ENCODE data around the gene GRHPR. TPM values are rescaled to one million over a fixed set of nuclear protein-coding genes. Genes with fewer than 3 reads are reported as not detected.
A peak's percentile ranks its signal among the peaks of the same experiment; 100 is the strongest.
"Not testable (repeated sequence)": the region's sequence is repeated elsewhere in the genome, so short reads cannot be mapped to it uniquely, and the experiment has no call there.

GRHPR gene
- total RNA-seq, 1 donor from 2014 or later = 91.6 TPM

DNA sequence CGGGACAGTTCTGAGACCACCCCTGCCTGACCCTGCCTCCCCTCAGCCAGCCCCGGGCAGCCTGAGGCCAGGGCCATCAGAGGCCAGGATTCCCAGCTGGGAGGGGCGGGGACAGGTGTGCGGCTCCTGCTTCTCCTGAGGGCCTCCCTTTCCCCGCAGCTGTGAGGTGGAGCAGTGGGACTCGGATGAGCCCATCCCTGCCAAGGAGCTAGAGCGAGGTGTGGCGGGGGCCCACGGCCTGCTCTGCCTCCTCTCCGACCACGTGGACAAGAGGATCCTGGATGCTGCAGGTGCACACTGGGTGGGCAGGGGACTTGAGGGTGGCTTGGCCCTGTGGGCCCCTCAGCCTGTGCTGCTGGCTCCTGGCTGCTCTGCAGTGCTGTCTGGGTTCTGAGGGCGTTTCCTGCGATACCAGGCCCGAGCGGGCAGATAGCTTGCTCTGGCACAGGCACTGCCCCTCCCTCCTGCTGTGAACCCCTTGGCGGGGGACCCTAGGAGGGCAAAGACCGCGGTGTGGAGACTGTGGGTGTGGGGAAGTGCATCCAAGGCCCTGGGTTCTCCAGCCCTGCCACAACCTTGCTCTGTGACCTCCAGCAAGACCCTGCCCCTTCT lies 2.3 kb downstream of the GRHPR start:
- FAIRE-seq (no peak), DNase-seq (ENCODE audit: low read depth) (no peak)
- Histone ChIP-seq H3K27me3 (ENCODE audit: control insufficient read depth, insufficient read depth, low read length) (no peaks in the 10 kb centered on the region), H3K4me3 (ENCODE audit: low read depth, low read length) (no peak overlapping the region), H3K36me3 (ENCODE audit: control insufficient read depth, insufficient read depth, low read length) (peaks cover 22% of the 10 kb centered on the region)
- TF ChIP-seq, protein P1, sequence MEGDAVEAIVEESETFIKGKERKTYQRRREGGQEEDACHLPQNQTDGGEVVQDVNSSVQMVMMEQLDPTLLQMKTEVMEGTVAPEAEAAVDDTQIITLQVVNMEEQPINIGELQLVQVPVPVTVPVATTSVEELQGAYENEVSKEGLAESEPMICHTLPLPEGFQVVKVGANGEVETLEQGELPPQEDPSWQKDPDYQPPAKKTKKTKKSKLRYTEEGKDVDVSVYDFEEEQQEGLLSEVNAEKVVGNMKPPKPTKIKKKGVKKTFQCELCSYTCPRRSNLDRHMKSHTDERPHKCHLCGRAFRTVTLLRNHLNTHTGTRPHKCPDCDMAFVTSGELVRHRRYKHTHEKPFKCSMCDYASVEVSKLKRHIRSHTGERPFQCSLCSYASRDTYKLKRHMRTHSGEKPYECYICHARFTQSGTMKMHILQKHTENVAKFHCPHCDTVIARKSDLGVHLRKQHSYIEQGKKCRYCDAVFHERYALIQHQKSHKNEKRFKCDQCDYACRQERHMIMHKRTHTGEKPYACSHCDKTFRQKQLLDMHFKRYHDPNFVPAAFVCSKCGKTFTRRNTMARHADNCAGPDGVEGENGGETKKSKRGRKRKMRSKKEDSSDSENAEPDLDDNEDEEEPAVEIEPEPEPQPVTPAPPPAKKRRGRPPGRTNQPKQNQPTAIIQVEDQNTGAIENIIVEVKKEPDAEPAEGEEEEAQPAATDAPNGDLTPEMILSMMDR (IDR thresholded peaks at IDR 0.05; ENCODE audit: insufficient read depth, low read length, severe bottlenecking) = no peak

DNA sequence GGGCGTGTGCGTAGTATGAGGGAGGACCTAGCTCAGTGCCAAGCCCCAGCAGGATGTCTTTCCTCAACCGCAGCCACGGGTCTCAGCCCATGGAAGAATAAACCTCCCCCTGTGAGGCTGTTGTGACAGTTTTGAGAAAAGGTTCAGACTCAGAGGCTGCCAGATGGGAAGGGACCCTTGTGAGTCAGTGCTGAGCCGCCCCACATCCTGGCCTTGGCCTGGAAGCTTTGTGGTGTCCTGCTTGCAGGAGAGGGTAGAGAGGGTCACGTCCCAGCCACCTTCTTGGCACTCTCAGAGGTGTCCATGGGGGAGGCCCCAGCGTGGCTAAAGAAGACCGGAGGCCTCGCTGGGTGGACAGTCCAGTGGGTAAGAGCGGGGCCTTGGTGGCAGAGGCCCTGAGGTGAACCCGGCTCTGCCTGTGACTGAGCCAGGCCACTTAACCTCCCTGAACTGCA lies 2.8 kb downstream of the GRHPR start:
- DNase-seq (ENCODE audit: low read depth) (no peak), FAIRE-seq (no peak)
- Histone ChIP-seq H3K36me3 (ENCODE audit: control insufficient read depth, insufficient read depth, low read length) (peaks cover 23% of the 10 kb centered on the region), H3K27me3 (ENCODE audit: control insufficient read depth, insufficient read depth, low read length) (no peaks in the 10 kb centered on the region), H3K4me3 (ENCODE audit: low read depth, low read length) (no peak overlapping the region)
- TF ChIP-seq, protein P1 (IDR thresholded peaks at IDR 0.05; ENCODE audit: insufficient read depth, low read length, severe bottlenecking) = no peak

DNA sequence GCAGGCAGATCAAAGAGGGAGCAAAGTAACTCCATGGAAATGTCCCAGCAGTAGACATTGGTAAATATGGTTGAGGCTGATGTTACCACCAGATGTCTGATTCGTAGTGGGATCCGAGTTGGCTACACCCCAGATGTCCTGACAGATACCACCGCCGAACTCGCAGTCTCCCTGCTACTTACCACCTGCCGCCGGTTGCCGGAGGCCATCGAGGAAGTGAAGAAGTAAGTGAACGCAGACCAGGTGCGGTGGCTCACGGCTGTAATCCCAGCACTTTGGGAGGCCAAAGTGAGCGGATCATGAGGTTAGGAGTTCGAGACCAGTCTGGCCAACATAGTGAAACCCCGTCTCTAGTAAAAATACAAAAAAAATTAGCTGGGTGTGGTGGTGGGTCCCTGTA lies 3.9 kb downstream of the GRHPR start:
- FAIRE-seq; H3K27me3 ChIP-seq (ENCODE audit: control insufficient read depth, insufficient read depth, low read length); DNase-seq (ENCODE audit: low read depth); H3K4me3 ChIP-seq (ENCODE audit: low read depth, low read length): not testable (repeated sequence)
- H3K36me3 ChIP-seq (ENCODE audit: control insufficient read depth, insufficient read depth, low read length) = peaks cover 24% of the 10 kb centered on the region

DNA sequence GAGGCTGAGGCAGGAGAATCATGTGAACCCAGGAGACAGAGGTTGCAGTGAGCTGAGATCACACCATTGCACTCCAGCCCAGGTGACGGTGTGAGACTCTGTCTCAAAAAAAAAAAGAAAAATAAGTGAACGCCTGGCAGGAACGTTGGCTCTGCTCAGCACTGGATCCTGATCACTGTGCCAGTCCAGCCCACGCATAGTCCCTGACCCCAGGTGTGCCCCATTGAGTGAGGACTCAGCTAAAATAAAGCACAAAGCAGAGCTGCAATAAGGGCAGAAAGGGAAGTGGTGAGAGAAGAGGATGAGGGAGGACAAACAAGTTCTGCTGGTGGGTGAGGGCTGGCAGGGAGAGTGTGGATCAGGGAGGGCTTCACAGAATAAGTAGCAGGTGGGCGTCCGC lies 4.3 kb downstream of the GRHPR start:
- H3K36me3 ChIP-seq (ENCODE audit: control insufficient read depth, insufficient read depth, low read length) = peaks cover 25% of the 10 kb centered on the region
- H3K4me3 ChIP-seq (ENCODE audit: low read depth, low read length) = no peak overlapping the region
- FAIRE-seq = peak; percentile 18
- DNase-seq (ENCODE audit: low read depth) = no peak
- H3K27me3 ChIP-seq (ENCODE audit: control insufficient read depth, insufficient read depth, low read length) = no peaks in the 10 kb centered on the region
- TF ChIP-seq, protein P1 (IDR thresholded peaks at IDR 0.05; ENCODE audit: insufficient read depth, low read length, severe bottlenecking) = no peak

DNA sequence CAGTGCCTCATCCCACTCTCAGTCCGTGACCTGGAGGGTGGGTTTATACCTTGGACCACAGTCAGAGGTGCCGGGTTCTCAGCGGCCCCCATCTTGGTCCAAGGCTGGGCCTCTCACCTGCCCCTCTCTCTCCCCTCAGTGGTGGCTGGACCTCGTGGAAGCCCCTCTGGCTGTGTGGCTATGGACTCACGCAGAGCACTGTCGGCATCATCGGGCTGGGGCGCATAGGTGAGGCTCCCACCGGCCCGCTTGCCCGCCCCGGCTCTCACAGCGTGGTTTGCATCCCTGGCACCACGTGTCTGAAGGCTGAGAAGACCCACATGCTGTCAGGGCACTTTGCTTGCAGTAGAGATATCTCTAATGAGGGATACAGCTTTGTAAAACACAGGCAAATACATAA lies 5.8 kb downstream of the GRHPR start:
- DNase-seq (ENCODE audit: low read depth) (no peak), FAIRE-seq (no peak)
- H3K27me3 ChIP-seq (ENCODE audit: control insufficient read depth, insufficient read depth, low read length) = no peaks in the 10 kb centered on the region
- H3K36me3 ChIP-seq (ENCODE audit: control insufficient read depth, insufficient read depth, low read length) = peaks cover 26% of the 10 kb centered on the region
- TF ChIP-seq, protein P1 (IDR thresholded peaks at IDR 0.05; ENCODE audit: insufficient read depth, low read length, severe bottlenecking) = no peak
- no peak overlapping the region for H3K4me3 ChIP-seq (ENCODE audit: low read depth, low read length)

DNA sequence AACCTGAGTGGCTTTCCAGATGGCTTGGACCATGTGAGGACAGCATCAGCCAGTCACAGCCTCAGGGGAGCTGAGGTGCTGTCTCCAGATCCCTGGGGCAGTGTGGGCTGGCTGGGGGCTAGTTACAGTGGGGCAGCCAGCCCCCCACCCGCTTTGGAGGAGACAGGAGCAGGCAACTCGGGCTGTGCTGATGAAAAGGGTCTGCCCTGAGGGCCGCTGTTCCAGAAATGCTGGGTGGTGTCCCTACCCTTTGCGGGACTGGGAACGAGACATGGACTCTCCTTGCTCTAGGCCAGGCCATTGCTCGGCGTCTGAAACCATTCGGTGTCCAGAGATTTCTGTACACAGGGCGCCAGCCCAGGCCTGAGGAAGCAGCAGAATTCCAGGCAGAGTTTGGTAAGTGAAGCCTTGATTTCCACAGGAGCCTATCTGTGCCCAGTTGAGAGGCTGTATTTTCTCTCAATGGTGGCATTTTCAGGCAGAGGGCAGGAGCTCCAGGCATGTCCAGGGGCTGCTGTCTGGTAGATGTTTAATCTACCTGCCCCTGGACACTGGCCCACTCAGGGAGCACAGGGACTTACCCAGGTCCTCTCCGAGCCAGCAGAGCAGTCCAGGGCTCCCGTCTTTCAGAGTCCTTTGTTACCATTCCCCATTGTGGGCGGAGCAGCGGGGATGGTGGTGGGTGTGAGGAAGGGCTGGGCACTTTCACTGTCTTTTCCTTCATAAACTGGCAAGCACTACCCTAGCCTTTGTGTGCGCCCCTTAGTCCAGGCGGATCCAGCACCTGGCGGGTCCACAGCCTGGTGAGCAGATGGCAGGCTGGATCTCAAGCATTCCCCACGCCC lies 7.2 kb downstream of the GRHPR start:
- FAIRE-seq = no peak

More for the DNA sequence above, 7.2 kb downstream of the GRHPR start:
- no peak for DNase-seq (ENCODE audit: low read depth)
- Histone ChIP-seq H3K36me3 (ENCODE audit: control insufficient read depth, insufficient read depth, low read length) (peaks cover 27% of the 10 kb centered on the region), H3K27me3 (ENCODE audit: control insufficient read depth, insufficient read depth, low read length) (no peaks in the 10 kb centered on the region), H3K4me3 (ENCODE audit: low read depth, low read length) (no peak overlapping the region)
- TF ChIP-seq, protein P1 (IDR thresholded peaks at IDR 0.05; ENCODE audit: insufficient read depth, low read length, severe bottlenecking) = no peak

Data from bronchial epithelial cell (primary cell).